NCI-H146 (cell line): Measurements from ENCODE around the gene CPVL.

Source experiments
- DNase-seq: peaks from one replicate; lab custom pipeline; 2025; lab: John Stamatoyannopoulos, UW

Gene CPVL

DNA sequence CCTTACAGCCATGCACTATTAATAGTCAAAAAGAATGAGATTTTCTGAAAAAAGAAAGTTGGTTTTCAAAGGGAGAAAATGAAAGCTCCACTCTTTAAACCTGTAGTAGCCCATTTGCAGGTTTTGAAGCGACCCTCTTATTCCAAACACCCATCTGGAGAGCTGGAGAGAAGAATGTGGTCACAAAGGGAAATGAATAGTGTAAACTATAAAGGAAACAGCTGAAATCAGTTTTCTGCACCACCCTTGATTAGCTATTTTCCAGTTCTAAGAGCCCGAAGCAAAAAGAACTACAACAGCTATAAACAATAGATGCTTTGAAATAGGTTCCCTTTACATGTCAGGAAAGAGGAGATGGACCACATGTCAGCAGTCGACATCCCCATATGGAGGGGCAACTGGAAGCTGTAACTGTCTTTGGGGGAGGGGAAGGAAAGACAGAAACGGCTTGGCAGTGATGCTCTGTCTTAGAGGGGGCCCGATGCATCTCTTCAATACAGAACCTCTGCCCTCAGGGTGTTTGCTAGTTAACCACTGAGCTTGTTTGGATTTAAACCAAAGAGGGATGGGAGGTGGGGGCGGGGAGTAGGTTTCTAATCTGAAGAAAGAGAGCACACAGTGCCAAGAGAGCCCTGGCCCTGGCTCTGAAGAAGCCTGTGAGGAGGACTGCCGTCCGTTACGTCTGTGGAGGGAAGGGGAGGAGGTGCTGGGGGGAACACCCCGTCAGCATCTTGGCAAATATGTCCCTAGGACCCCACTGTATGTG is 55.3 kb downstream of the CPVL start:
- DNase-seq, result peak; percentile 10

DNA sequence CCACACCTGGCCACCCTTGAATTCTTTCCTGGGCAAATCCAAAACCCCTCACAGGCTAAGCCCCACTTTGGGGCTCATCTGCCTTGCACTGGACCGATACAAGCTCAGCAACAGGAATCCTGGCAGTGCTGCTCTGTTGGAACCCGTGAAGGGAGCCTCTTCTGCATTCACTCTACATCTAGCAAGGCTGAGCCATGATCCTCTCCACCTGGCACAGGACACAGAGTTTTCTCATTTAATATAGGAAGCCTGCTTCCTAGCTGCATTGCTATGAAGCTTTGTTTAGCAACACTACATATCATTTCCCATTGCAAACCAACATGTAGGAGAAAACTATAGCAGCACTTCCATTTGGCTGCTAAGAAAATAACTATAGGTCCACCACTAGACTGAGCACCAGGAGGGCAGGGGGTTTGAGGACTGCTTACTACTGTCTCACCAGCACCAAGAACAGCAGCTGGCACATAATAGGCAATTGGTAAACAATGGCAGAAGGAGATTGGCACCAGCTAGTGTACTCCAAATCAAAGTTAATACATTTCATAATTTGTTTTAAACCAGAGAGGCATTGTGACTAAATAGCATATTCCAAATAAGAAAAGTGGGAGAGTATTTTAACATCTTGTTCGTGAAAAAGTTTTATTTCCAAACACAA is 56.1 kb downstream of the CPVL start:
- DNase-seq, result no peak

DNA sequence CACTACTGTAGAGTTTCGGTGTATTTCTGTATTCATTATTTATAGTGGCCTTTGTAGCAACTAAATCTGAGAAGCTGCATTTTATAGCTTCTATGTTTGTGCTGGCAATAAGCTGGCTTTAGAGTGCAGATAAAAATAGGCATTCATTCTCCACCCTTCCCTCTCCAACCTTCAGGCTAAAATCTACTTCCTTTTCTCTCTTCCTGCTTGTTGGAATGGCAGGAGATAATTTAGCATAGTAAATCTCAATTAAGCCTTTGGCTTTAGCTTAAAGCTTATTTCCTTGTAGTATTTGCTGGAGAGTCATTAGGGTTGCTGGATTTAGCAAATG is 58.5 kb downstream of the CPVL start:
- no peak for DNase-seq

DNA sequence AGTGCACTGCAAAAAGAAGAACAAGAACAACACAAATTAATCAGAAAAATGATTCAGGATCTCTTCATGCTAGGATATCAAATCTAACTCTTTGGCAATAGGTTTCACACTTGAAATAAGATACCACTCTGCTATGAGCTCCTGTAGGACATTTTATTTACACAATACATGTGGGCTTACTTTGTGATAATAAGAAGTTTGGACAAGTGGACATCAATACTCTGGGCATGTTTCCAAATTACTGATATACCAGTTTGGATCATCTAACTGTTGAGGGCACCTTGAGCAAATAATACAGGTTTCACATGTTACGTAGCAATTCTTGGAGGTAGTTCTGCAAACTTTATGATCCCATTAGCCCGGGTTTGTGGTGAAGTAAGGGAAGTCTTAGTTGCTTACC is 59.8 kb downstream of the CPVL start:
- DNase-seq, result peak; percentile 38

DNA sequence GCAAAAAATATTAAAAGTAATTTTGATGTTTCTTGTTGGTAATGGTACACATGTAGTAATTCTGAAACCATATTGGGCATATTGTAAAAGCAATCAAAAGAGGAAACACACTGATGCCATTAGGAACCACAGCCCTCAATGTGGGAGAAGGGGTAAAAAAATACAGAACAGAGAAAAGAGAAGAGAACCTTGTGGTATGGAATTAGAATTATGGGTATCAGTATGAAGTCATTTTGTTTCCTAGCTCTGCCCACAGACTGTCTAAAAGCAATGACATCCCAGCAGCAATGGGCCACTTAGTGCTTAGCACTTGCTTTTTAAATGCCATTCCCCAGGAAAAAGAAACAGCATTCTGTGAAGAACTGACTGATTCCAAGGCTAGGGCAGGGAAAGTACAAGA is 61.5 kb downstream of the CPVL start:
- DNase-seq, result no peak

DNA sequence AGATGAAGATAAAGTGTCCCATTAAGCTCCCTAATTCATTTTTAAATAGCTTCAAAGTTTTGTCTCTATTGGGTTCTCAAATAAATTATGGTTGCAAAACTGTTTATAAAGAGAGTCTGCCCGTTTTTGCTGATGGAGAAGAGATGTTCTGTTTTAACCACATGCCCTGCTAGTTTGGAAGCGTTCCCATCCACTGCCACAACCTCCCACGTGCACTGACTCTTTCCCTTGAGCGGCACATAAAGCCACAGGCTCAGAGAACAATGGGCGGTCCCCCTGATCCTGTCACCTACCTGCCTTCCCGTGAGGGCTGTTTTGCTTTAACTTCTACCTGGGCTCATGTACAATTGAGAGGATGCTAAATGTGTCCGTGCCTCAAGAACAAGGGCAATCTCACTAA is 65.5 kb downstream of the CPVL start:
- no peak for DNase-seq

DNA sequence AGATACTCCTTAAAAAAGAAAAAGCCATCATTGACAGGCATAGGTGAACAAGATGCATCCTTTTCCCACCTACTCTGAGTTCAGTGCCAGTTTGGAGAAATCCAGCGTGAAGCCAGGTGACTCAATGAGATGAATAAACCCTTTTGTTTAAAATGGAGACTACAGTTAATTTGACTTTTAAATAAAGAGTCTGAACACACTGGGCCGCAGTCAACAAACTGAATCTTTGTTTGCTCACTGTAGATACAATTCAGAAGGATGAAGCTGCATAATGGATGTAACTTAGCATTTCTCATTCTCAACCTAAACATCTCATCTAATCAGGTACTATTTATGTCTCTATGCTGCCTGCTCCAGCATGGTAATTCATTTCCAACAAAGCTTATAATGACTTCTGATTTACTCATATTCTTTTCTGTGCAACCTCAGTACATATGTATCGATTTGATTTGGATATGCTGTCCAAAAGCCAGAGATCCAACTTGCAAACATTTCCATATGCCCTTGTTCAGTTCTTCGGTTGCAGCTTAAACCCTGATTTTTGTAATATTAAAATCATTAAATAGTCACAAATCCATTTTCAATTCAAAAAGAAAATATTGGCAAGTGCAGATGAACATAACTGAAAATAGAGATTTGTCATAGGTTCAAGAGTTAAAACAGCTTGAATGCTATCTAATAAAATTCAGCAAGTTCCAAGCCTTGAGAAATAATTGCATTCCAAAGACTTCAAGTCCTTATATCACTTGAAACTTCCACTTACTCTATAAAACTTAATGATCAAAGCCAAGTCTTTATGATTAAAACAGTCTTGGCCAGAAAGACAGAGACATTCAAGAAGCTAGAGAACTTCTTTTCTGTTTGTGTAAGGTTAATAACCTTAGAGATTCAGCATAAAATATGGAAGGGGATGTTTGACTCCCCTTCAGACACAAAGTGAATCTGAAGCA is 67.8 kb downstream of the CPVL start:
- peak; percentile 66 for DNase-seq

DNA sequence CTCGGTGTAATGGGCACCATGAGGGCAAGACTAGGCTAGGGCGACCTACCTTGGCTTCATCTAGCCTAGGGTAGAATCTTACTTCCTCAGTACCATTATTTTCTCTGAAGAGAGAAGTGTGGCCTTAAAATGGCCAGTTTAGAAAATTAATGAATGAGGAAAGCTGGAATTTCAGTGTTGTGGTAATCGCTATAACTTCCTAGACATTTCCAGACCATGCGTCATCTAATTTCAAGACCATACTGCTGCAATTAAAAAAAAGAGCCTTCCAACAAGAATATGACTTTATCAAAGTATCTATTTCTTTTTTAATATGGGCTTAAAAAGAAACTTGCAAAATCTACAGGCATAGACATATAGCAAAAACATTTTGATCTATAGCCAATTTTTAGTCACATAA is 68.5 kb downstream of the CPVL start:
- no peak for DNase-seq

DNA sequence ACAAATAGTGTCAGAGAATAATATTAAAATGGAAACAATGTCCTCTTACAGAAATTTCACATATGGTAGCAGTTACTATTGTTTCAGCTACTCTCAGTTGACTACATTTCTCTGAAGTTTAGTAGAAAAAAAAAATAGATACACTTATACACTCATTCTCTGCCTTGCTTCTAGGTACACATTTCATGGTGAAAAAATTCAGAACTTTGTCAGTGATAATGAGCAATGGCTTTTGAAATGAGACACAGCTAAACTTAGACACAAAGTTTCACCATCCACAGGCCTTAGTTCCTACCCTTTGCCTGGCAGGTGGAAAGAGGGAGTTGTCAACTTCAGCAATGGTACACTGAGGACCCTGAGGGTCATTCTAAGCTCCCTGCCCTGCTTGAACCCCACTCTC is 69.2 kb downstream of the CPVL start:
- no peak for DNase-seq

GRCh38 chr7:29076631-29077030 is 69.7 kb downstream of the CPVL start:
- DNase-seq, result no peak

GRCh38 chr7:29075606-29076005 is 70.7 kb downstream of the CPVL start:
- DNase-seq, result no peak

DNA sequence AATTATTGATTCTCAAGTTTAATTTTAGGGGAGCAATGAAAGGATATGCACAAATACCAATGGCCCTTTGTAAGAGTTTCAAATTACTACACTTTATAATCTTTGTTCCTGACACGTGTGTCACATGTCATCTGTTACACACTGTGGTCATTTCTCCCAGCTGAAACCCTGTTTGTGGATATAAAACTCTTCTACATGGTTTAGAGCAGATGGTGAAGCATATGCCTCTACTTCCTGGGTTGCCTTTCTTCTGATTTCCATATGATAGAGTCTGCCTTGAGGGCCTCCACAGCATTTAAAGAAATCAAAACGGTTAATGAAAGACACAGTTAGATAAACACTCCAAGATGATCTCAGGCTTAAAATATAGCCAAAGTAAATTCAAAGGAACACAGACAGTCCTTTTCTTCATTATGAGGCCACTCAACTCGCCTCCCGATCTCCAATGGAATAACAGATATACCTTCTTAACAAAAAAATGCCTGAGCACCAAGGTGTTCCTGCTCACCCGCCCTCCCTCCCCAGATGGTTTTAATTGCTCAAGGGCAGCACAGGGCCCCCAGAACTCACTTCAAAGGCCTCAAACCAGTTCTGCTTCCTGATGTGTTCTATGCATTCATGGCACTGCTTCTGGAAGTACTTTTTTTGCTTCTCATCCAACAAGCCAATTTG is 75.0 kb downstream of the CPVL start:
- DNase-seq, result no peak

DNA sequence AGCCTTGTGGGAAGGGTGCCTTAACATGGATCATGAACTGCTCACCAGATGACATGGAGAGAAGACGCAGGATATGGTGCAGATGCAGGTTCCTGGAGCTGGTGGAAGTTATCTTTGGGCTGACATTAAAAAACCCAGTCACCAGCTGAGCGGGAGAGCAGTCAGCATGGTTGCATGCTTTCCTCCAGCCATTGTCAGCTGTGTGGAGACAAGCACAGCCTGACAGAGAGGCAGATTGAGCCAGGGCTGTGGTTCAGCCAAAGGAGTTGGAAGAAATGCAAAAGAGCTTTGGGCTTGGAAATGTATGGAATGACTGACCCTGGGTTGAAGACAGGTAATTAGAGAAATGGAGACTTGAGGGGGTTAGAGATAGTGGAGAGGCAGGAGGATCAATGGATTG is 79.7 kb downstream of the CPVL start:
- no peak for DNase-seq

DNA sequence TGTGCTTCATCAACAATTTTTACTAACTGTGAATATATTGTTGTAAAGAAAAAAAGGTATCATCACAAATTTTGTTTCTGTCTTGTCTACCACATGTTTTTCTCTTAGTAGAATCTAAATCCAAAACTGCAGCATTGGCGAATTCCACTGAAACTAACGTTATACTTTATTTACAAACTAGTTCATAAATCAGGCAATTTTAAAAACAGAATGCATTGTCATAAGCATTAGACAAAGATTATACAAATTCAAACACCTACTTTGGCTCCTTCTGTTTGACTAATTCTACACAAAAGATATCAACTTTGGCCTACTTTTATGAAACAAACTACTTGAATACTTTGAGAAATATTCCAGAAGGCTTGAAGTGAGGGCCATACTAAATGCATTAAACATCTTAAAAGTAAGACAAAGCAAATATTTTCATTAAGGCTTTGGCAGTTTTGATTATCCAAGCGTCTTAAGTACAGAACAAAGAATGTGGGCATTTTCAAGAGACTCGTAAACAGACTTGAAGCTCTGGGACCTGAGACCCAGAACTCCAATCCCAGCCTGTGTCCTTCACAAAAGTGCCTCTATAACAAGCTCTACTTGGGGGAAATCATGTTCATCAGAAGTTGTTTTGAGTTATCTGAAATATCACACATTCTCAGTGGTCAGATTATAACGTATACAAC is 81.0 kb downstream of the CPVL start:
- DNase-seq, result no peak

- no peak for DNase-seq
These were observed 82.5 kb downstream of the CPVL start for GRCh38 chr7:29063872-29064271.

DNA sequence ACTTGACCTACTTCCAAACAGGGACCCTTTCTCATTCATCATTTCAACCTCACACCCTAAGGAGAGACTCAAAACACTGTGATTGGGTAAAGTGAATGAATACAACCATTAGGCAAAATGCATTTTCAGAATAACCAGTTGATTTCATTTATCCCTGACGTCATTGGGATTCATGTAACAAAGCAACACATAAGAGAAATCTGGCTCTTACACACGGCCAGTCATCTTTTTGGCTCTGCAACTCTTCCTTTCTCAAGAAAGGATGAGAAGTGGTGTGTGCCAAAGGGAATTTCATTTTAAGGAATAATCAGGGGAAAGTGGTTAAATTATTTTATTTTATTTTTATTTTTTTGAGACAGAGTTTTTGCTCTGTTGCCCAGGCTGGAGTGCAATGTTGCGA is 83.1 kb downstream of the CPVL start:
- no peak for DNase-seq

DNA sequence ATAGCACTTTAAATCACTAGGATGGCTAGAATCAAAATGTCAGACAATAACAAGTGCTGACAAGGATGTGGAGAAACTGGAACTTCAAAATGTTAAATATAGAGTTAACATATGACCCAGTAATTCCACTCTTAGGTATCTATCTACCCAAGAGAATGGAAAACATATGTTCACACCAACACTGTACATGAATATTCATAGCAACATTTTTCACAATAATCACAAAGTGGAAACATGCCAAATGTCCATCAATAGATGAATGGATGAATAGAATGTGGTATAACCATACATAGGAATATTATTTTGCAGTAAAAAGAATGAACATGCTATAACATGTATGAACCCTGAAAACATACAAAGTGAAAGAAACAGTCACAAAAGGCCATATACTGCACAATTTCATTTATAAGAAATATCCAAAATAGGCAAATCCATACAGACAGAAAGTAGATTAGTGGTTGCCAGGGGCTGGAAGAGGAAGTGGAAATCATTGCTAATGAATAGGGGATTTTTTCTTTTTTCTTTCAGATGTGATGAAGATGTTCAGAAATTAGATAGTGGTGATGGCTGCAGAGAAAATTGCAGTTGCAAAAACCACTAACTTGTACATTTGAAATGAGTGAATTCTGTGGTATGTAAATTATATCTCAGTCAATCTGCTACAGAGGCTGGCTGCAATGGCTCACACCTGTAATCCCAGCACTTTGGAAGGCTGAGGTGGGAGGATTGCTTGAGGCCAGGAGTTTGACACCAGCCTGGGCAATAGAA is 93.0 kb downstream of the CPVL start:
- DNase-seq, result no peak

GRCh38 chr7:29046978-29047377 is 99.4 kb downstream of the CPVL start:
- no peak for DNase-seq

DNA sequence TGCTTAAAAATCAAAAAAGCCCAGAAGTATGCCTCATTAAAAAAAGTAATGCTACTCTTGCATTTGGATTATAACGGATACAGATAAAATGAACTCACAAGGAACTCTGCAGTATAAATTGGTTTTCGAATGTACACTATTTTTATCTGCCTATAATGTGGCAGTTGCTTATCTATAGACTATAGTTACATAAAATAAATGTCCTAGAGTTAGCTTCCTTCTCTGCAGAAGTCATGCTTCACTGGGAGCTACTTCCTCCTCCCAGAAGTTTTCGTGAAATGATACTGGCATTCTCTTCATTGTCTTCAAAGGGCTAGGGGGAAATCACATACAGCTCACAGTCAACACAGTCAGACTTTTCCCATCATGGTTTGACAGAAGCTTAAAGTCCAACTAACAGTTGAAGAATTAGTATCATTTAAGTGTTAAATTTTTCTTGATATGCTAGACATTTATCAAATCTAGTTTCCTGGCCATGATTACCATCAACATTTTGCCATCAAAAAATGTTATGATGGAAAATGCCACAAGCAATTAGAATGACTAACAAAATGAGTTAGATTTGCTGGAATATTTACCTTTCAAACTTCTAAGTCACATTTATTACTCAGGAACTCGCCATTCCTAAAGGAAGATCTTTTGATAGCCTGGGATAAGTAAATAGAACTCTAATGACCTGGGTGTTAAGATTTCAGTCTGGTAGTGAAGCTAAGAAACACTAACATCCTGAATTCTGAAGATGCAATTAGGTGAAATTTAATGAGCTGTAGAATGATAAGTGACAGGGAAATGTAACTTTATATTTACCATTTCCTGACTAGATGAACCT is 100.9 kb downstream of the CPVL start:
- DNase-seq, result no peak

GRCh38 chr7:29044554-29044953 is 101.8 kb downstream of the CPVL start:
- no peak for DNase-seq
